ENCODE data around the gene KAT2B. TPM values are rescaled to one million over a fixed set of nuclear protein-coding genes. Genes with fewer than 3 reads are reported as not detected.

KAT2B gene
- total and polyA plus RNA-seq, 2 of the 8 experiments (the other 6 are each of a cell fraction or from before 2014, with no cell fraction given), result 0.24 to 0.91 TPM

GRCh38 chr3:20185679-20186599 lies 145.7 kb downstream of the KAT2B start, which contains the start of gene SGO1 (continued):
- no peak for TF ChIP-seq POU5F1 (IDR thresholded peaks at IDR 0.05; ENCODE audit: low read depth, low read length)
- peak; percentile 95 for TF ChIP-seq RBBP5 (IDR thresholded peaks at IDR 0.05; ENCODE audit: borderline replicate concordance, low read depth, low read length)
- TF ChIP-seq E2F6 (IDR thresholded peaks at IDR 0.05), result peak; percentile 67
- no peak for TF ChIP-seq RAD21 (IDR thresholded peaks at IDR 0.05 in 1 of 2, conservative IDR thresholded peaks at IDR 0.05 in 1 of 2; ENCODE audit: low read depth in 2 of 2, low read length in 2 of 2)
- TF ChIP-seq TAF7 (optimal IDR thresholded peaks at IDR 0.05; ENCODE audit: borderline replicate concordance, low read depth, low read length), result peak; percentile 46
- TF ChIP-seq KDM4A (IDR thresholded peaks at IDR 0.05; ENCODE audit: low read depth, low read length, severe bottlenecking), result peak; percentile 90
- TF ChIP-seq RXRA (IDR thresholded peaks at IDR 0.05; ENCODE audit: insufficient read depth, low read depth, low read length), result no peak
- peak; percentile 92 for TF ChIP-seq TBP (IDR thresholded peaks at IDR 0.05; ENCODE audit: low read depth, low read length)
- TF ChIP-seq SAP30 (IDR thresholded peaks at IDR 0.05; ENCODE audit: insufficient read depth, insufficient replicate concordance, low read length), result no peak
- TF ChIP-seq CREB1 (IDR thresholded peaks at IDR 0.05), result peak; percentile 93
- TF ChIP-seq SP2 (IDR thresholded peaks at IDR 0.05; ENCODE audit: low read length), result no peak
- TF ChIP-seq SIN3A (conservative IDR thresholded peaks at IDR 0.05 in 1 of 2, IDR thresholded peaks at IDR 0.05 in 1 of 2; ENCODE audit: low read depth in 1 of 2, low read length in 2 of 2), result peak; percentile 78 to 97; a peak in 2 of 4 replicates
- TF ChIP-seq HDAC6 (IDR thresholded peaks at IDR 0.05; ENCODE audit: low read depth, low read length), result no peak
- TF ChIP-seq SP1 (IDR thresholded peaks at IDR 0.05; ENCODE audit: low read depth, low read length), result peak; percentile 30; the same call in 1 of the 2 replicates
- TF ChIP-seq SRF (IDR thresholded peaks at IDR 0.05; ENCODE audit: low read depth, low read length), result no peak
- TF ChIP-seq RNF2 (IDR thresholded peaks at IDR 0.05; ENCODE audit: borderline replicate concordance, low read depth, low read length, missing control alignments, poor library complexity, severe bottlenecking), result no peak
- no peak for TF ChIP-seq EP300 (IDR thresholded peaks at IDR 0.05; ENCODE audit: borderline replicate concordance in 1 of 2, low read depth in 2 of 2, low read length in 2 of 2)
- no peak for TF ChIP-seq SUZ12 (IDR thresholded peaks at IDR 0.05; ENCODE audit: low read length)
- TF ChIP-seq KDM1A (IDR thresholded peaks at IDR 0.05; ENCODE audit: borderline replicate concordance, low read length), result no peak
- no peak for TF ChIP-seq JUN (IDR thresholded peaks at IDR 0.05; ENCODE audit: low read depth, low read length)
- TF ChIP-seq SIX5 (IDR thresholded peaks at IDR 0.05; ENCODE audit: low read depth, low read length), result no peak
- TF ChIP-seq RFX5 (IDR thresholded peaks at IDR 0.05; ENCODE audit: borderline replicate concordance, low read depth, low read length), result no peak
